Body of pancreas (tissue), 4 donors: ENCODE data around the gene CD79A.

Experiments
- CTCF ChIP-seq, 7 experiments: fragments of 450-650 bp in 4 of 7; fragments of 200-600 bp in 3 of 7; sonication (generic) in 3 of 7; IDR thresholded peaks; one replicate each; pipeline ENCODE4 v1.5.1; 2016 to 2019; ENCODE audit warnings: antibody characterized with exemption in 7 of 7
- POLR2A ChIP-seq, 3 donors: fragments of 450-650 bp; IDR thresholded peaks; one replicate each; pipeline ENCODE4 v1.6.1; 2016; ENCODE audit warnings: antibody characterized with exemption in 3 of 3, mild to moderate bottlenecking in 2 of 3

GRCh38 chr19:41853768-41854167 lies 23.3 kb upstream of the CD79A start:
- TF ChIP-seq CTCF (IDR thresholded peaks at IDR 0.05) (no peak), POLR2A (IDR thresholded peaks at IDR 0.05) (no peak)
